ENCODE measurements around the gene MME.

GRCh38 chr3:155158346-155159037 lies 78.4 kb downstream of the MME start:
- TF ChIP-seq POLR2A (IDR thresholded peaks at IDR 0.05) = no peak
- TF ChIP-seq, protein P1, sequence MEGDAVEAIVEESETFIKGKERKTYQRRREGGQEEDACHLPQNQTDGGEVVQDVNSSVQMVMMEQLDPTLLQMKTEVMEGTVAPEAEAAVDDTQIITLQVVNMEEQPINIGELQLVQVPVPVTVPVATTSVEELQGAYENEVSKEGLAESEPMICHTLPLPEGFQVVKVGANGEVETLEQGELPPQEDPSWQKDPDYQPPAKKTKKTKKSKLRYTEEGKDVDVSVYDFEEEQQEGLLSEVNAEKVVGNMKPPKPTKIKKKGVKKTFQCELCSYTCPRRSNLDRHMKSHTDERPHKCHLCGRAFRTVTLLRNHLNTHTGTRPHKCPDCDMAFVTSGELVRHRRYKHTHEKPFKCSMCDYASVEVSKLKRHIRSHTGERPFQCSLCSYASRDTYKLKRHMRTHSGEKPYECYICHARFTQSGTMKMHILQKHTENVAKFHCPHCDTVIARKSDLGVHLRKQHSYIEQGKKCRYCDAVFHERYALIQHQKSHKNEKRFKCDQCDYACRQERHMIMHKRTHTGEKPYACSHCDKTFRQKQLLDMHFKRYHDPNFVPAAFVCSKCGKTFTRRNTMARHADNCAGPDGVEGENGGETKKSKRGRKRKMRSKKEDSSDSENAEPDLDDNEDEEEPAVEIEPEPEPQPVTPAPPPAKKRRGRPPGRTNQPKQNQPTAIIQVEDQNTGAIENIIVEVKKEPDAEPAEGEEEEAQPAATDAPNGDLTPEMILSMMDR (IDR thresholded peaks at IDR 0.05) = no peak
- no peak for TF ChIP-seq POLR2AphosphoS5 (IDR thresholded peaks at IDR 0.05)

Data from prostate gland (tissue), 2 donors.